AG04450 (cell line): ENCODE data around the gene SLFNL1. TPM values are rescaled to one million over a fixed set of nuclear protein-coding genes. Genes with fewer than 3 reads are reported as not detected.

Source experiments
- CTCF ChIA-PET: fragments of 300-600, 350-600 bp; formaldehyde crosslinking; extraction: SDS; loops from one replicate; lab custom pipeline; 2022; ENCODE audit warnings: antibody characterized with exemption, inconsistent platforms; lab: Charles Lee
- POLR2A ChIA-PET: fragments of 350-600 bp; formaldehyde crosslinking; extraction: SDS; loops from one replicate; lab custom pipeline; 2021; ENCODE audit warnings: antibody characterized with exemption, inconsistent platforms; lab: Yijun Ruan, JAX
- DNase-seq: peaks from one replicate; pipeline ENCODE4 v3.0.0-alpha.2; 2011; ENCODE audit warnings: low read depth, low spot score
- H3K27ac ChIP-seq: one replicate; pipeline ENCODE4 v1.5.1; 2012; ENCODE audit warnings: low read depth, low read length, control low read depth
- H3K27me3 ChIP-seq: one replicate; pipeline ENCODE4 v1.6.0; 2012; ENCODE audit warnings: low read length; ENCODE audit not compliant: control insufficient read depth, insufficient read depth
- H3K4me3 ChIP-seq: 2 replicates; pipeline ENCODE4 v1.5.1; 2011; ENCODE audit warnings: mild to moderate bottlenecking, low read depth, low read length, control low read depth
- H3K9me3 ChIP-seq: 2 replicates; pipeline ENCODE4 v1.5.1; 2012; ENCODE audit warnings: low read length; ENCODE audit not compliant: control insufficient read depth, insufficient read depth
- CTCF ChIP-seq: IDR thresholded peaks from 2 replicates; pipeline ENCODE4 v1.5.1; 2011; ENCODE audit warnings: low read depth, low read length, control low read depth, inconsistent platforms
- polyA plus RNA-seq: library from polyadenylated mRNA; depleted of rRNA; stranded (reverse); fragments of >200 nt; gene quantifications from 2 replicates; pipeline ENCODE4 v1.2.3, GENCODE V29; 2011

The SLFNL1 gene
- polyA plus RNA-seq, 1 experiment, result 0.06 TPM

- H3K9me3 ChIP-seq, result no peaks in the 10 kb centered on the region
- no peak for DNase-seq
- no peak for TF ChIP-seq CTCF
- H3K4me3 ChIP-seq, result no peak overlapping the region
- no peaks in the 10 kb centered on the region for H3K27me3 ChIP-seq
- ChIA-PET CTCF (no interaction called here), POLR2A (no interaction called here)
- H3K27ac ChIP-seq, result no peak overlapping the region
These were observed 24.8 kb upstream of the SLFNL1 start for GRCh38 chr1:41046347-41046775.

- Histone ChIP-seq H3K9me3 (no peaks in the 10 kb centered on the region), H3K4me3 (no peak overlapping the region), H3K27ac (no peak overlapping the region), H3K27me3 (no peaks in the 10 kb centered on the region)
- no peak for TF ChIP-seq CTCF
- DNase-seq, result no peak
- ChIA-PET CTCF (no interaction called here), POLR2A (no interaction called here)
These were observed 24.2 kb upstream of the SLFNL1 start for GRCh38 chr1:41045740-41046139.

- ChIA-PET POLR2A (no interaction called here), CTCF (interaction anchor here (0.6 kb wide), 1 partner anchor 904 kb away, joined by 3 read pairs; no protein-coding TSS in a partner anchor)
- Histone ChIP-seq H3K27ac (no peak overlapping the region), H3K9me3 (no peaks in the 10 kb centered on the region), H3K27me3 (no peaks in the 10 kb centered on the region), H3K4me3 (no peak overlapping the region)
- no peak for DNase-seq
- TF ChIP-seq CTCF, result no peak
These were observed 22.7 kb upstream of the SLFNL1 start for GRCh38 chr1:41044187-41044586.

- POLR2A ChIA-PET, result no interaction called here
- H3K27ac ChIP-seq, result no peak overlapping the region
- H3K9me3 ChIP-seq, result no peaks in the 10 kb centered on the region
- H3K4me3 ChIP-seq, result no peak overlapping the region
- no peak for TF ChIP-seq CTCF
- no peaks in the 10 kb centered on the region for H3K27me3 ChIP-seq
- CTCF ChIA-PET, result interaction anchor here (0.5 kb wide), 1 partner anchor 106 kb away, joined by 5 read pairs; no protein-coding TSS in a partner anchor
- no peak for DNase-seq
These were observed 20.2 kb upstream of the SLFNL1 start for GRCh38 chr1:41041614-41042270.

- CTCF ChIA-PET, result interaction anchor here (1.2 to 1.3 kb wide), 2 partner anchors 380 to 395 kb away, joined by 3 read pairs; no protein-coding TSS in a partner anchor
These were observed 16.6 kb upstream of the SLFNL1 start for GRCh38 chr1:41038110-41038509.

More at GRCh38 chr1:41038110-41038509, 16.6 kb upstream of the SLFNL1 start:
- H3K9me3 ChIP-seq, result no peaks in the 10 kb centered on the region
- TF ChIP-seq CTCF, result peak; percentile 35
- H3K27ac ChIP-seq, result no peak overlapping the region
- POLR2A ChIA-PET, result no interaction called here
- no peak overlapping the region for H3K4me3 ChIP-seq
- DNase-seq, result no peak
- H3K27me3 ChIP-seq, result no peaks in the 10 kb centered on the region
